ENCODE data around the gene SUSD4. TPM values are rescaled to one million over a fixed set of nuclear protein-coding genes. Genes with fewer than 3 reads are reported as not detected.
A peak's percentile ranks its signal among the peaks of the same experiment; 100 is the strongest.

The SUSD4 gene
- total RNA-seq, 6 donors from 2014 or later, result 0.55 to 3.8 (median 2.9) TPM; not detected in 1

- Histone ChIP-seq H3K27me3 (no peaks in the 10 kb centered on the region), H3K4me3 (no peak overlapping the region), H3K27ac (peak overlapping the region; percentile 60 to 79 (median 70)), H3K4me1 (peaks cover 26 to 36% (median 34%) of the 10 kb centered on the region in 4 donors), H3K36me3 (no peaks in the 10 kb centered on the region), H3K9me3 (no peaks in the 10 kb centered on the region)
- ATAC-seq (ENCODE audit: low FRiP score in 2 of 2) (peak; percentile 81 to 91), DNase-seq (peak in 1 of 2 donors; percentile 70)
- TF ChIP-seq POLR2A (IDR thresholded peaks at IDR 0.05), result peak in 1 of 4 donors; percentile 39
- TF ChIP-seq, protein P1, sequence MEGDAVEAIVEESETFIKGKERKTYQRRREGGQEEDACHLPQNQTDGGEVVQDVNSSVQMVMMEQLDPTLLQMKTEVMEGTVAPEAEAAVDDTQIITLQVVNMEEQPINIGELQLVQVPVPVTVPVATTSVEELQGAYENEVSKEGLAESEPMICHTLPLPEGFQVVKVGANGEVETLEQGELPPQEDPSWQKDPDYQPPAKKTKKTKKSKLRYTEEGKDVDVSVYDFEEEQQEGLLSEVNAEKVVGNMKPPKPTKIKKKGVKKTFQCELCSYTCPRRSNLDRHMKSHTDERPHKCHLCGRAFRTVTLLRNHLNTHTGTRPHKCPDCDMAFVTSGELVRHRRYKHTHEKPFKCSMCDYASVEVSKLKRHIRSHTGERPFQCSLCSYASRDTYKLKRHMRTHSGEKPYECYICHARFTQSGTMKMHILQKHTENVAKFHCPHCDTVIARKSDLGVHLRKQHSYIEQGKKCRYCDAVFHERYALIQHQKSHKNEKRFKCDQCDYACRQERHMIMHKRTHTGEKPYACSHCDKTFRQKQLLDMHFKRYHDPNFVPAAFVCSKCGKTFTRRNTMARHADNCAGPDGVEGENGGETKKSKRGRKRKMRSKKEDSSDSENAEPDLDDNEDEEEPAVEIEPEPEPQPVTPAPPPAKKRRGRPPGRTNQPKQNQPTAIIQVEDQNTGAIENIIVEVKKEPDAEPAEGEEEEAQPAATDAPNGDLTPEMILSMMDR (IDR thresholded peaks at IDR 0.05), result no peak
- TF ChIP-seq POLR2AphosphoS5 (IDR thresholded peaks at IDR 0.05), result peak in 1 of 2 donors; percentile 55
- peak in 2 of 4 donors; percentile 29 to 56 for TF ChIP-seq EP300 (IDR thresholded peaks at IDR 0.05)
- 16 to 27% methylated on average over 5 of the region's 5 CpGs for WGBS, 2 donors
These were observed 183.2 kb downstream of the SUSD4 start for GRCh38 chr1:223180731-223181321.

DNA sequence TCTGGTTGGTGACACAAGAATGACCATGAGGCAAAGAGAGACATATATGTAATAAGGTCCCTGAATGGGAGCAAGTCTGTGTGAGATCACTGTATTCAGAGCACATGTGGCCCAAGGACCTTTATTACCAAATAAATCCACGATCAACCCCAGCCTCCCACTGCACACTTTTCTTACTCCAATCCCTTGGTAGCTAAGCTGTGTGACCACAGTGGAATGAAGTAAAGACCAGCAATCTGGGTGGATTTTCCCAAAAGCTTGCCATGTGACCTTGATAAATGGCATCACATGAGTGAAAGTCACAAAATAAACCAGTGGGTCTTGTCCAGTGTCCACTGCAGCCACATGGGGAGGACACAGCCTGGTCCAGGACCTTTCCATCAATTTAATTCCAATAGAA lies 184.2 kb downstream of the SUSD4 start:
- DNase-seq (no peak), ATAC-seq (ENCODE audit: low FRiP score in 2 of 2) (no peak)
- H3K36me3 ChIP-seq, result no peaks in the 10 kb centered on the region
- no peaks in the 10 kb centered on the region for H3K27me3 ChIP-seq
- H3K4me1 ChIP-seq, result peaks cover 26 to 36% (median 34%) of the 10 kb centered on the region in 4 donors
- H3K27ac ChIP-seq, result peak overlapping the region in 3 of 4 donors; percentile 65 to 79 (median 74)
- 25 to 56% methylated on average over 1 of the region's 1 CpG for WGBS, 2 donors
- no peak overlapping the region for H3K4me3 ChIP-seq
- TF ChIP-seq, protein P1 (IDR thresholded peaks at IDR 0.05), result no peak
- no peak for TF ChIP-seq POLR2AphosphoS5 (IDR thresholded peaks at IDR 0.05)
- no peak for TF ChIP-seq EP300 (IDR thresholded peaks at IDR 0.05)
- no peak for TF ChIP-seq POLR2A (IDR thresholded peaks at IDR 0.05)
- H3K9me3 ChIP-seq, result no peaks in the 10 kb centered on the region

- TF ChIP-seq, protein P1 (IDR thresholded peaks at IDR 0.05), result no peak
- TF ChIP-seq POLR2AphosphoS5 (IDR thresholded peaks at IDR 0.05) (no peak), EP300 (IDR thresholded peaks at IDR 0.05) (no peak), POLR2A (IDR thresholded peaks at IDR 0.05) (no peak)
- no peaks in the 10 kb centered on the region for H3K9me3 ChIP-seq
- 88 to 89% methylated on average over 3 of the region's 3 CpGs for WGBS, 2 donors
- H3K36me3 ChIP-seq, result no peaks in the 10 kb centered on the region
- peaks cover 26 to 36% (median 34%) of the 10 kb centered on the region in 4 donors for H3K4me1 ChIP-seq
- DNase-seq, result no peak
- peak overlapping the region in 2 of 4 donors; percentile 63 to 65 for H3K27ac ChIP-seq
- no peak overlapping the region for H3K4me3 ChIP-seq
- H3K27me3 ChIP-seq, result no peaks in the 10 kb centered on the region
- ATAC-seq (ENCODE audit: low FRiP score in 2 of 2), result no peak
These were observed 184.7 kb downstream of the SUSD4 start for GRCh38 chr1:223179280-223179679.

DNA sequence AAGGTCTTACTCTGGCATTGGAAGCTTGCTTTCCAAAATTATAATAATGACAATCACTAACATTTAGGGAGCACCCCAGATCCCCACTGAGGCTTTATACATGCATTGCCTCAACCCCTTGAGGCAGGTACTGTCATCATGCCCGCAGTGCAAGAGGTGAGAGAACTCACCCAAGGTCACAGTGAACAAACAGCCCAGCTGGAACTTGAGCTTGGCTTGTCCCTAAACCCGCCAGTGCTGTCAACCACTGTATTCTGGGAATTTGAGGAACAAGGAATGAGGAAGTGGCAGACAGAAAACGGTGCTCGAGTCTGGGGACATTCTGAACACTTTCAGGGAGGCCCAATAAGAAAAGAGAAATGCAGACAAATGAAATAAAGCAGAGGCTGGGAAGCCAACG lies 186.3 kb downstream of the SUSD4 start:
- no peaks in the 10 kb centered on the region for H3K27me3 ChIP-seq
- H3K4me3 ChIP-seq, result no peak overlapping the region
- H3K4me1 ChIP-seq, result peaks cover 26 to 36% (median 34%) of the 10 kb centered on the region in 4 donors
- no peaks in the 10 kb centered on the region for H3K36me3 ChIP-seq
- ATAC-seq (ENCODE audit: low FRiP score in 2 of 2) (peak; percentile 71), DNase-seq (peak in 1 of 2 donors; percentile 88)
- no peaks in the 10 kb centered on the region for H3K9me3 ChIP-seq
- H3K27ac ChIP-seq, result peak overlapping the region in 3 of 4 donors; percentile 59 to 78 (median 69)
- TF ChIP-seq, protein P1 (IDR thresholded peaks at IDR 0.05), result no peak
- TF ChIP-seq POLR2AphosphoS5 (IDR thresholded peaks at IDR 0.05) (peak; percentile 33 to 63), POLR2A (IDR thresholded peaks at IDR 0.05) (peak in 1 of 4 donors; percentile 41), EP300 (IDR thresholded peaks at IDR 0.05) (peak in 2 of 4 donors; percentile 20 to 83)
- WGBS, 2 donors, result 27 to 28% methylated on average over 5 of the region's 5 CpGs

Data from upper lobe of left lung (tissue), 6 donors.